Stomach (tissue), 9 donors: ENCODE data around the gene WDR82. TPM values are rescaled to one million over a fixed set of nuclear protein-coding genes. Genes with fewer than 3 reads are reported as not detected.

Experiments
- DNase-seq, 2 donors: peaks; one replicate each; pipeline versions ENCODE4 v3.0.0 to v3.0.0-alpha.2; 2013 to 2019
- H3K27ac ChIP-seq, 5 donors: fragments of 200-600 bp in 4 of 5; sonication (generic) in 4 of 5; one replicate each; pipeline ENCODE4 v1.5.1; 2013 to 2019; ENCODE audit warnings: mild to moderate bottlenecking in 1 of 5, moderate library complexity in 1 of 5
- H3K27me3 ChIP-seq, 3 donors: fragments of 200-600 bp; sonication (generic); one replicate each; pipeline ENCODE4 v1.5.1; 2017 to 2019; ENCODE audit warnings: mixed run types in 1 of 3
- H3K36me3 ChIP-seq, 4 donors: fragments of 200-600 bp; sonication (generic); 1 replicate in 3 of 4; 2 replicates in 1 of 4; pipeline ENCODE4 v1.5.1; 2016 to 2019
- H3K4me1 ChIP-seq, 4 donors: fragments of 200-600 bp; sonication (generic); one replicate each; pipeline ENCODE4 v1.5.1; 2016 to 2019
- H3K4me3 ChIP-seq, 4 donors: fragments of 200-600 bp; sonication (generic) in 3 of 4; one replicate each; pipeline ENCODE4 v1.5.1; 2016 to 2019; ENCODE audit warnings: mild to moderate bottlenecking in 1 of 4
- H3K9me3 ChIP-seq, 4 donors: fragments of 200-600 bp; sonication (generic); one replicate each; pipeline ENCODE4 v1.5.1; 2016 to 2019
- CTCF ChIP-seq, 7 experiments: fragments of 450-650 bp in 4 of 7; fragments of 200-600 bp in 3 of 7; sonication (generic) in 3 of 7; IDR thresholded peaks; one replicate each; pipeline ENCODE4 v1.5.1; 2016 to 2019; ENCODE audit warnings: antibody characterized with exemption in 7 of 7, control low read depth in 2 of 7, mild to moderate bottlenecking in 1 of 7
- EP300 ChIP-seq: sonication (generic); formaldehyde crosslinking; IDR thresholded peaks from one replicate; pipeline ENCODE4 v1.6.1; 2017; ENCODE audit warnings: antibody characterized with exemption
- POLR2A ChIP-seq, 4 donors: fragments of 450-650 bp; IDR thresholded peaks; one replicate each; pipeline ENCODE4 v1.6.1; 2016; ENCODE audit warnings: antibody characterized with exemption in 4 of 4, control low read depth in 2 of 4, mild to moderate bottlenecking in 1 of 4, moderate library complexity in 1 of 4
- POLR2AphosphoS5 ChIP-seq, 3 donors: sonication (generic); formaldehyde crosslinking; IDR thresholded peaks; one replicate each; pipeline ENCODE4 v1.6.1; 2016; ENCODE audit warnings: antibody characterized with exemption in 3 of 3
- WGBS, 5 donors: extraction: QIAGEN DNeasy Blood & Tissue Kit in 3 of 5; methylation state at CpG; one replicate each; pipeline versions ENCODE4 v1.1.5 to v1.1.7; 2013 to 2018; 5-methylcytosine and 5-hydroxymethylcytosine counted together
- intact Hi-C: fragments of 100-400 bp; cut with DNase I; formaldehyde crosslinking; loops from one replicate; pipeline ENCODE4 v1.15.1; 2023; ENCODE audit warnings: low total_unique reads
- polyA plus RNA-seq, 3 donors: library from polyadenylated mRNA; stranded (reverse); fragments of 200-250 nt; gene quantifications; one replicate each; pipeline ENCODE4 v1.2.3, GENCODE V29; 2013
- total RNA-seq, 5 donors: library from RNA; depleted of rRNA; stranded (reverse); fragments of >200 nt; gene quantifications; one replicate each; pipeline versions ENCODE4 v1.1.0 to v1.2.3, GENCODE V29; 2014 to 2016
- donor health status: healthy with polysubstance abuse.
- donor health status: Bipolar disorder and iron deficiency.
- donor health status: healthy.

The WDR82 gene
- total and polyA plus RNA-seq, 8 donors = 8.2 to 64.8 (median 29.2) TPM

GRCh38 chr3:52319921-52320595 is 41.6 kb upstream of the WDR82 start:
- H3K9me3 ChIP-seq = no peaks in the 10 kb centered on the region
- H3K4me1 ChIP-seq = peaks cover 13 to 20% (median 17%) of the 10 kb centered on the region in 4 donors
- 75 to 95% (median 90%) methylated on average over 8 to 10 of the region's 10 CpGs for WGBS, 5 donors
- TF ChIP-seq POLR2A (IDR thresholded peaks at IDR 0.05) (no peak), CTCF (IDR thresholded peaks at IDR 0.05) (no peak), POLR2AphosphoS5 (IDR thresholded peaks at IDR 0.05) (no peak), EP300 (no peak)
- H3K27ac ChIP-seq = no peak overlapping the region
- intact Hi-C loops = no loop called here
- H3K36me3 ChIP-seq = no peaks in the 10 kb centered on the region
- no peaks in the 10 kb centered on the region for H3K27me3 ChIP-seq
- DNase-seq = no peak
- H3K4me3 ChIP-seq = no peak overlapping the region

GRCh38 chr3:52318186-52318816 is 39.9 kb upstream of the WDR82 start:
- 37 to 49% (median 41%) methylated on average over 14 of the region's 14 CpGs for WGBS, 5 donors
- peak; percentile 40 to 58 for DNase-seq
- peaks cover 13 to 31% (median 17%) of the 10 kb centered on the region in 4 donors for H3K4me1 ChIP-seq
- no peaks in the 10 kb centered on the region for H3K9me3 ChIP-seq
- intact Hi-C loops = no loop called here
- H3K27me3 ChIP-seq = no peaks in the 10 kb centered on the region
- no peaks in the 10 kb centered on the region for H3K36me3 ChIP-seq
- peak overlapping the region in 1 of 4 donors; percentile 44 for H3K4me3 ChIP-seq
- H3K27ac ChIP-seq = no peak overlapping the region
- TF ChIP-seq EP300 (no peak), POLR2AphosphoS5 (IDR thresholded peaks at IDR 0.05) (no peak), CTCF (IDR thresholded peaks at IDR 0.05) (no peak), POLR2A (IDR thresholded peaks at IDR 0.05) (no peak)

GRCh38 chr3:52317208-52318000 is 39.0 kb upstream of the WDR82 start:
- intact Hi-C loops = no loop called here
- Histone ChIP-seq H3K36me3 (no peaks in the 10 kb centered on the region), H3K9me3 (no peaks in the 10 kb centered on the region), H3K27ac (peak overlapping the region in 3 of 5 donors; percentile 6 to 69 (median 43)), H3K4me3 (peak overlapping the region; percentile 39 to 48 (median 42)), H3K4me1 (peaks cover 13 to 36% (median 17%) of the 10 kb centered on the region in 4 donors), H3K27me3 (no peaks in the 10 kb centered on the region)
- WGBS, 5 donors = 7 to 14% (median 9%) methylated on average over 41 to 45 of the region's 45 CpGs
- peak; percentile 77 to 92 for DNase-seq
- TF ChIP-seq POLR2A (IDR thresholded peaks at IDR 0.05) = no peak
- peak in 1 of 3 donors; percentile 45 for TF ChIP-seq POLR2AphosphoS5 (IDR thresholded peaks at IDR 0.05)
- TF ChIP-seq EP300 = no peak
- no peak for TF ChIP-seq CTCF (IDR thresholded peaks at IDR 0.05)

- 92 to 98% (median 93%) methylated on average over 2 to 3 of the region's 3 CpGs for WGBS, 5 donors
- peak within 1 kb of the TSS; percentile 39 to 48 (median 42) for H3K4me3 ChIP-seq
- H3K9me3 ChIP-seq = no peaks in the 10 kb centered on the region
Measured at GRCh38 chr3:52315977-52316764, 37.7 kb upstream of the WDR82 start, which contains the start of gene DNAH1. TSS of gene DNAH1 (plus strand) at chr3:52316319. CDS start at chr3:52322443, 6,124 bp downstream.

More at GRCh38 chr3:52315977-52316764, 37.7 kb upstream of the WDR82 start, which contains the start of gene DNAH1:
- H3K27me3 ChIP-seq = no peaks in the 10 kb centered on the region
- intact Hi-C loops = no loop called here
- no peak for DNase-seq
- no peaks in the 10 kb centered on the region for H3K36me3 ChIP-seq
- TF ChIP-seq POLR2A (IDR thresholded peaks at IDR 0.05) (no peak), CTCF (IDR thresholded peaks at IDR 0.05) (no peak), POLR2AphosphoS5 (IDR thresholded peaks at IDR 0.05) (no peak), EP300 (no peak)
- H3K4me1 ChIP-seq = peaks cover 13 to 36% (median 17%) of the 10 kb centered on the region in 4 donors
- H3K27ac ChIP-seq = peak within 1 kb of the TSS in 2 of 5 donors; percentile 6 to 43
